ENCODE measurements around the gene BLMH.
"Not testable (repeated sequence)": the region's sequence is repeated elsewhere in the genome, so short reads cannot be mapped to it uniquely, and the experiment has no call there.

Gene BLMH

GRCh38 chr17:30209930-30210329, 81.8 kb downstream of the BLMH start:
- H3K4me3 ChIP-seq (ENCODE audit: low read depth, low read length) = no peak overlapping the region

- H3K4me3 ChIP-seq (ENCODE audit: low read depth, low read length) = no peak overlapping the region
Observed at GRCh38 chr17:30208214-30208613, 83.5 kb downstream of the BLMH start.

GRCh38 chr17:30207655-30208054, 84.1 kb downstream of the BLMH start:
- H3K4me3 ChIP-seq (ENCODE audit: low read depth, low read length) = no peak overlapping the region

- H3K4me3 ChIP-seq (ENCODE audit: low read depth, low read length) = no peak overlapping the region
Observed at GRCh38 chr17:30203471-30203981, 88.2 kb downstream of the BLMH start.

- H3K4me3 ChIP-seq (ENCODE audit: low read depth, low read length) = not testable (repeated sequence)
Observed at GRCh38 chr17:30200656-30201055, 91.1 kb downstream of the BLMH start.

- H3K4me3 ChIP-seq (ENCODE audit: low read depth, low read length) = no peak overlapping the region
Observed at GRCh38 chr17:30200106-30200505, 91.6 kb downstream of the BLMH start.

GRCh38 chr17:30199600-30199999, 92.1 kb downstream of the BLMH start:
- H3K4me3 ChIP-seq (ENCODE audit: low read depth, low read length) = no peak overlapping the region
